AG09319 (cell line): ENCODE measurements around the gene USP47.

Experiments used
- DNase-seq: peaks from one replicate; pipeline ENCODE4 v3.0.0-alpha.2; 2010; ENCODE audit warnings: low read depth; ENCODE audit errors: extremely low read depth
- CTCF ChIP-seq: IDR thresholded peaks from 2 replicates; pipeline ENCODE4 v1.5.1; 2011; ENCODE audit warnings: low read depth, mild to moderate bottlenecking, inconsistent platforms, low read length, moderate library complexity

USP47 gene

GRCh38 chr11:11937433-11937832 is 95.7 kb downstream of the USP47 start:
- no peak for TF ChIP-seq CTCF

GRCh38 chr11:11937957-11938356 is 96.2 kb downstream of the USP47 start:
- no peak for TF ChIP-seq CTCF
- no peak for DNase-seq

More at GRCh38 chr11:11937433-11937832, 95.7 kb downstream of the USP47 start:
- no peak for DNase-seq

GRCh38 chr11:11940551-11940950 is 98.8 kb downstream of the USP47 start:
- DNase-seq = no peak
- TF ChIP-seq CTCF = no peak

GRCh38 chr11:11942668-11943067 is 100.9 kb downstream of the USP47 start:
- no peak for DNase-seq
- no peak for TF ChIP-seq CTCF

GRCh38 chr11:11944444-11944843 is 102.7 kb downstream of the USP47 start:
- no peak for TF ChIP-seq CTCF
- no peak for DNase-seq

GRCh38 chr11:11946180-11946579 is 104.4 kb downstream of the USP47 start:
- TF ChIP-seq CTCF = no peak
- no peak for DNase-seq

- TF ChIP-seq CTCF = no peak
Measured at GRCh38 chr11:11946878-11947277, 105.1 kb downstream of the USP47 start.

More at GRCh38 chr11:11946878-11947277, 105.1 kb downstream of the USP47 start:
- no peak for DNase-seq
